ENCODE results near the gene SYNGR2.
"Not testable (repeated sequence)": the region's sequence is repeated elsewhere in the genome, so short reads cannot be mapped to it uniquely, and the experiment has no call there.

The SYNGR2 gene

GRCh38 chr17:78130090-78130436 lies 38.3 kb upstream of the SYNGR2 start:
- no peak for DNase-seq (ENCODE audit: low spot score)

GRCh38 chr17:78130437-78131101 lies 37.8 kb upstream of the SYNGR2 start, which contains the start of gene TMC8:
TMC8 (plus strand) TSS chr17:78130771; CDS start chr17:78131589, 818 bp downstream.
- DNase-seq (ENCODE audit: low spot score) = peak; percentile 80

GRCh38 chr17:78131172-78132083 lies 37.0 kb upstream of the SYNGR2 start:
- peak; percentile 39 for DNase-seq (ENCODE audit: low spot score)

DNA sequence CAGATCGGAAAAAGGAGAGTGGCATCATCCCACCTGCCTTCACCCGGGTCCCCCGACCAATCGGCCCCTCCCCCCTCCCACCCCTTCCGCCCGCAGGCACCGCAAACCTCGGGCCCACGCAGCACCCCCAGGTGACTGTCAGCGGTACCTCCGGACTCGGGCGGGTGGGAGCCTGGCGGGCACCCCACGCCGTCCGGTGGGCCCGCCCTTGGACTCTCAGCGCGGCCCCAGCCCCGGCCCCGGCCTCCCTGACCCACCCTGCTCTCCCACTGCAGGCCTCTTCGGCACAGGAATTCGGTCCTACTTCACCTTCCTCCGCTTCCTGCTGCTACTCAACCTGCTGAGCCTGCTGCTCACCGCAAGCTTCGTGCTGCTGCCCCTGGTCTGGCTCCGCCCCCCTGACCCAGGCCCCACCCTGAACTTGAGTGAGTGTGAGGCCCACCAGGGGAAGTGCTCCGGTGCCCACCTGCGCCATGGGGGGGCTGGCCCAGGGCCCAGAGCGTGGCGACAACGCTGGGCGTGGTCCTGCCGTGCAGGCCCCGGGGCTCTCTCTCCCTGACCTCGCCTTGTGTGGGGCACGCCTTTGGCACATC lies 36.2 kb upstream of the SYNGR2 start:
- DNase-seq (ENCODE audit: low spot score) = peak; percentile 85

GRCh38 chr17:78132767-78133178 lies 35.6 kb upstream of the SYNGR2 start:
- no peak for DNase-seq (ENCODE audit: low spot score)

DNA sequence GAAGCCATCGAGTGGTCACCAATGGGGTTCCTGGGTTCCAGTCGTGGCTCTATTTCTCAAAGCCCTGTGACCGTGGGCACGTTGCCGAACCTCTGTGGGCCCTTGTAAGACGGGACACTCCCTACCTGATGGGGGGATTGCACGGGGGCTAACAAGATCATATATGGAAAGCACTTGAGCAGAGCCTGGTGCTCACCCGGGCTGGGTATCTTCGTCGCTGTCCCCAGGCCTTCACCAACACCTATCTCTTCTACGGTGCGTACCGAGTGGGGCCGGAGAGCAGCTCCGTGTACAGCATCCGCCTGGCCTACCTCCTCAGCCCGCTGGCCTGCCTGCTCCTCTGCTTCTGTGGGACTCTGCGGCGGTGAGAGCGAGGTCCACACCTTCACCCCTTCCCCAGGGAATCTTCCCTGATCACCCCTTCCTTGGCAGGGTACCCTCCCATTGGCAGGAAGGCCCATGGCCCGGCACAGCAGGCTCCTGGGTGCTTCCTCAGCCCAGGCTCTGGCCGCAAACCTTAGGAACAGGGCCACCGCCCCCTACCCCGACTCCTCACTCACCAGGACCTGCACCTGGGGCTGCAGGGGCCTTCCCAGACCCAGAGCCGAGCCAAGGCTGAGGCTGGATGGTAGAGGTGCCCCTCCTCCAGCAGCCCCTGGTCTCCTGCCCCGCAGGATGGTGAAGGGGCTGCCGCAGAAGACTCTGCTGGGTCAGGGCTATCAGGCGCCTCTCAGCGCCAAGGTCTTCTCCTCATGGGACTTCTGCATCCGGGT lies 35.0 kb upstream of the SYNGR2 start:
- no peak for DNase-seq (ENCODE audit: low spot score)

DNA sequence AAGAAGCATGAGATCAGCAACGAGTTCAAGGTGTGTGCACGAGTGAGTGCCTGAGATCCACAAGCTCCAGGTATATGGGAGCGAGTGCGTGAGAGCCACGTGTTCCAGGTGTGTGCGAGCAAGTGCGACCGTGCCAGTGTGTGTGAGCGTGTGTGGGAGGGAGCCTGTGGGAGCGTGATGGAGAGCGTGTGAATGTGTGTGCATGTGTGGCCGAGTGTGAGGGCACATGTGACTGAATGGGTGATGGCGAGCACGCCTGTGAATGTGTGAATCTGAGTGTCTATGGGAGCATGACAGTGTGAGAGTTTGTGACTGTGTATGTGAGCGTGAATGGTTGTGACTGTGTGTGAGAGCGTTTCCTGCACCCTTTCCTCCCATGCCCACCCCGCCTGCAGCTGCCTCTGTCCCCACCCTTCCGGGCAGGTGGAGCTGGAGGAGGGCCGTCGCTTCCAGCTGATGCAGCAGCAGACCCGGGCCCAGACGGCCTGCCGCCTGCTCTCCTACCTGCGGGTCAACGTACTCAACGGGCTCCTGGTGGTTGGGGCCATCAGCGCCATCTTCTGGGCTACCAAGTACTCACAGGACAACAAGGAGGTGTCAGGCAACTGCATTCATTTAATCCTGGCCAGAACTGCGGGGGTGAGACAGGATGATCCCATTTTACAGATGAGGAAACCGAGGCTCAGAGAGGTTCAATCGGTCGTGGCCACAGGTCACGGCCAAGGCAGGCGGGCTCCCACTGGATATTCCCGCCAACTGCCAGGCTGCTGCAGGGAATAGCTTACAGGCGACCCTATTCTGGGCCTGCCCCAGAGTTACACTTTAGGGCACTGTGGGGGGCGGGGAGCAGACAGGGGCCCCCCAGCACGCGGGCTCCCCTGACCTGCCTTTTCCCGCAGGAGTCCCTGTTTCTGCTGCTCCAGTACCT lies 34.1 kb upstream of the SYNGR2 start:
- DNase-seq (ENCODE audit: low spot score) = peak; percentile 46

GRCh38 chr17:78134899-78135385 lies 33.4 kb upstream of the SYNGR2 start:
- DNase-seq (ENCODE audit: low spot score) = no peak

DNA sequence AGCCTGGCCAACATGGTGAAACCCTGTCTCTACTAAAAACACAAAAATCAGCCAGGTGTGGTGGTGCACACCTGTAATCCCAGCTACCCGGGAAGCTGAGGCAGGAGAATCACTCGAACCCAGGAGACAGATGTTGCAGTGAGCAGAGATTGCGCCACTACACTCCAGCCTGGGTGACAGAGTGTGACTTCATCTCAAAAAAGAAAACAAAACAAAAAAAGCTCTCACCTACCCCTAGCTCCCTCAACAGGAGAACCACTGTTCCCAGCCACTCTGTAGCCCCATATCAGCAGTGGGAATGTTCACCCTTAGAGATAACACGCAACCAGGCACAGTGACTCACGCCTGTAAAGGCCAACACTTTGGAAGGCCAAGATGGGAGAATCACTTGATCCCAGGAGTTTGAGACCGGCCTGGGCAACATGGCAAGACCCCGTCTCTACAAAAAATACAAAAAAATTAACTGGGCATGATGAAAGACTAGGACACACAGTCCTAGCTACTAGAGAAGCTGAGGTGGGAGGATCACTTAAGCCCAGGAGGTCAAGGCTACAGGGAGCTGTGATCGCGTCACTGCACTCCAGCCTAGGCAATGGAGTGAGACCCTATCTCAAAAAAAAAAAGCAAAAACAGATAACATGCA lies 32.4 kb upstream of the SYNGR2 start:
- no peak for DNase-seq (ENCODE audit: low spot score)

DNA sequence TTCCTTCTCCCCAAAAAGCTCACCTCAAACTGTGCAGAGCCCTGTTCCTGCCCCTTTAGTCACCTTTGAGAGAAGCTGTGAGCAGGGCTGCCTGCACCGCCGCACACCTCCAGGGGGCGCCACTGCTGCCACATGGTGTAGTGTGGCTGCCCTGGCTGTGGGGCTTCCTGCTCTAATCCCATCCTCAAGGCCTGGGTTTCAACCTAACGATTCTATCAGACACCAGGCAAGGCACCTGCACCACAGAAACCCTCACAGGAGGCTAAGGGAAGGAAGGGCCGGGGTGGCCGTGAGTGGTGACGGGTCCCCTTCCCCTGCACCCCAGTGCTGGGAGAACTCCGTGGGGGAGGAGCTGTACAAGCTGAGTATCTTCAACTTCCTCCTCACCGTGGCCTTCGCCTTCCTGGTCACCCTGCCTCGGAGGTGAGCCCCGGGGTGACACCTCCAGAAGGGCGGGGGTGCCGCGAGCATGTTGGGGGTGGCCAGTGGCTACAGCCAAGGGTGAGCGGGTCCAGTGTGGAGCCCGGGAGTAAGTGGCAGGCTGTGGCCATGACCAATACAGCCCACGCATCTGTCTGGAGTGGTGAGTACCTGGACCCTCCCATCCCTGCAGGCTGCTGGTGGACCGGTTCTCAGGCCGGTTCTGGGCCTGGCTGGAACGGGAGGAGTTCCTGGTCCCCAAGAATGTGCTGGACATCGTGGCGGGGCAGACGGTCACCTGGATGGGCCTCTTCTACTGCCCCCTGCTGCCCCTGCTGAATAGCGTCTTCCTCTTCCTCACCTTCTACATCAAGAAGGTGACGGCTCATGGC lies 30.8 kb upstream of the SYNGR2 start:
- DNase-seq (ENCODE audit: low spot score) = peak; percentile 54

DNA sequence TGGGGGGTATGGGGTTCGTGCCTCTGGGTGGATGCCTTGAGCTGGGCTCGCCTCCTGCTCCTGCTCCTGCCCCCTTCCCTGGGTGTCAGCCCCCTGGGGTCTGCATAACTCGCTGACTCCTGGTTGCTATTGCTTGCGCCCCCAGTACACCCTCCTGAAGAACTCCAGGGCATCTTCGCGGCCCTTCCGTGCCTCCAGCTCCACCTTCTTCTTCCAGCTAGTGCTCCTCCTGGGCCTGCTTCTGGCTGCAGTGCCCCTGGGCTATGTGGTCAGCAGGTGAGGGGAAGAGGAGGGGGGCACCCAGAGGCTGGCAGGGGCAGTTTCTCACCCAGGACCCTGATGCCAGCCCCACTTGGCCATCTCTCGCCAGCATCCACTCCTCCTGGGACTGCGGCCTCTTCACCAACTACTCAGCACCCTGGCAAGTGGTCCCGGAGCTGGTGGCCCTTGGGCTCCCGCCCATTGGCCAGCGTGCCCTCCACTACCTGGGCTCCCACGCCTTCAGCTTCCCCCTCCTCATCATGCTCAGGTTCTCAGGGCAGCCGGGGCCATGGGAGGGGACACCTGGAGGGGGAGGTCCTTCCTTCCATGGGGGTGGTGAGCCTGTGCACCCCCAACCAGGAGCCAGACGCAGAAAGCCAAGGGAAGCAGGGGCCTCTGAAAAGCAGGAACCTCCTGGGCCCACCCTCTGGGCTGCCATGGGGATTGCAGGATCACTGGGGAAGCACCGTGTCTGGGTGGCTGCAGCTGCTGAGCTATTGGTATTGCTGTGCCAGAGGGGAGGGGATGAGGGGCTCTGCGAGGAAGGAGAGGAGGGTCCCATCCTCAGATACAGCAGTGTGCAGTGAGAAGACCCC lies 29.9 kb upstream of the SYNGR2 start:
- DNase-seq (ENCODE audit: low spot score) = no peak

DNA sequence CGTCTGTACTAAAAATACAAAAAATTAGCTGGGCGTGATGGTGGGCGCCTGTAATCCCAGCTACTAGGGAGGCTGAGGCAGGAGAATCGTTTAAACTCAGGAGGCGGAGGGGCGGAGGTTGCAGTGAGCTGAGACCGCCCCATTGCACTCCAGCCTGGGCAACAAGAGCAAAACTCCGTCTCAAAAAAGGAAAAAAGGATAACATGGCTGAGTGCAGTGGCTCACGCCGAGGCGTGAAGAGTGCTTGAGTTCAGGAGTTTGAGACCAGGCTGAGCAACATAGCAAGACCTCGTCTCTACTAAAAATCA lies 28.6 kb upstream of the SYNGR2 start:
- DNase-seq (ENCODE audit: low spot score) = not testable (repeated sequence)

DNA sequence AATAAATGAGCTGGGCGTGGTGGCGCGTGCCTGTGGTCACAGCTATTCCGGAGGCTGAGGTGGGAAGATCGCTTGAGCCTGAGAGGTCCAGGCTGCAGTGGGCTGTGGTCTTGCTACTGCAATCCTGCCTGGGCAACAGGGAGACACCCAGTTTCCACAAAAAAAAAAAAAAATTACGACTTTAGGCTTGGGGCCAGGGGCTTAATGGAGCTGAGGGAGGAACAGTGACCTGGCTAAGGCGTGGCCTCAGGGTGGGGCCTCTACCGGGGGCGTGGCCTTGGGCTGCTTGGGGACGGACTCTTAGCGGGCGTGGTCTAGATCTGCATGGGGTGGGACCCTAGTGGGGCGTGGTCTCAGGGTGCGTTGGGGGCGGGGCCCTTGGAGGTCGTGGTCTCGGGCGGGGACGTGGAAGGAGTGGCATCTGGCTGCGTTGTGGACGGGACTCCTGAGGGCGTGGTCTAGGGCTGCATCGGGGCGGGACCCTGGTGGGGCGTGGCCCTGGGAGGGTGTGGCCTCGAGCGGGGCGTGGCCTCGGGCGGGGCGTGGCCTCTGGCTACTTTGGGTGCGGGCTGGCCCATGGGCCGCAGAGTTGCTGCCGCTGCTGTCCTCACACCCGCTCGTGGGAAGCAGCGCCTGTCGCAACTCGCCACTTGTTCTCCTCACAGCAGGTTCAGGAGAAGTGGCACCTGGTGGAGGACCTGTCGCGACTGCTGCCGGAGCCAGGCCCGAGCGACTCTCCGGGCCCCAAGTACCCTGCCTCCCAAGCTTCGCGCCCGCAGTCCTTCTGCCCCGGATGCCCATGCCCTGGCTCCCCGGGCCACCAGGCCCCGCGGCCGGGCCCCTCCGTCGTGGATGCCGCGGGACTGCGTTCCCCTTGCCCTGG lies 28.0 kb upstream of the SYNGR2 start:
- DNase-seq (ENCODE audit: low spot score) = peak; percentile 94

DNA sequence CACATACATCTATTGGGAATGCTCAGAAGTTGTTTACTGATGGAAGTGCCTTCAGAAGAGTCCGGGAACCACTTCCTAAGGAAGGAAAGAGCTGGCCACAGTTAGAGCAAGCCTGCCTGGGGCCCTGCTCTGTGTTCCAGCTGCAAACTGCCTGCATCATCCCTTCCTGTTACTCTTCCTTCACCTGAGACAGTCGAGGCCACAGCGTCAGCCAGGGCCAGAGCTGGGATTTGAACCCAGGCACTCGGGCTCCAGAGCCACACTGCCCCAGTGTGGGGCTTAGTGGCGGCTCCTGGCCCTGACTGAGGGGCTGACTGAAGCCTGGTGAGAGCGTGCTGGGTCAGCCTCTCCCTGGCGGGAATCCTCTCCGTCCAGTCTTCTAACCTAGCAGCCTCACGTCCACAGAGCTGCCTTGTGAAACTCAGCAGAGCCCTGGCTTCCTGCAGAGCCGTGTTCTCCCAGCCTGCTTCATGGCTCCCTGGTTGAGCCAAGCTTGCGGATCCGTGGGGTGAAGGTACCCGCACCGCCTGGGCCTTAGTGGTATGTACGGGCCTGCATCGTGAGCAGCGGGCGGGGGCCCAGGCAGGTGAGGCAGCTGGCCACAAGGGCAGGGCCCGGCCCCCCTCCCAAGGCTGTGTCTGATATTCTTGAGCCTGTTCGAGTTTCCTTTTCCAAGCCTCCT lies 26.8 kb upstream of the SYNGR2 start:
- DNase-seq (ENCODE audit: low spot score) = no peak

DNA sequence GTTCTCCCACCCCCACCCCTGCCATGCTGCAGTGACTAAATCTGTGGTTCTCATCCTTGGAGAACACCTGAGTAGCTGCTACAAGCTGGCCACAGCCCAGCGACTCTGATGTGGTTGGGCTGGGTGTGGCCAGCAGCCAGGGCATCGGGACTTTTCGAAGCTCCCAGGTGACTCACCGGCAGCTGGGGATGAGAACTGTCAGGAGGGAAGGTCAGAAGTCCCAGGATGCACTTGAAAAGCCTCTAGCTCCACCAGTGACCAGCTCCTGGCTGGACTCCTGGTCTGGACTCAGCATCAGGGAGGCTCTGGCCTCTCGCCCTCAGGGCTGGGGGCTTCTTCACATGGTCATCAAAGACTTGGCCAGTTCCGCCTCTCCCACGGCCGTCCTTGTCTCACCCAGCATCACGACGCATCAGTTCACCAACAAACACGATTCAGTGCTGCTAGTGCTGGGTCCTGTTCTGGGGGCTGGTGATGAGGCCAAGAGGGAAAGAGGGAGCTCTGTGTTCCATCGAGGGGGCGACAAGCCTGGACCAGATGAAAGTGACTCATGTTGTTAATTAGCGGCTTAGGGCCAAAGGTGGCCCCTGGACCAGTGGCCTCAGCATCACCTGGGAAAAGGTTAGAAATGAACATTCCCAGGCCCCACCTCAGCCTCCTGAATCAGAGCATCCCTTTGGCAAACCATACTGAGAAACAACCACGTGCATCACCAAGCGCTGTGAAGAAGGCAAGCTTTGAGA lies 26.1 kb upstream of the SYNGR2 start:
- DNase-seq (ENCODE audit: low spot score) = no peak

All from germinal center (tissue), 1 donor.